Ovary (tissue), 9 donors: Measurements from ENCODE around the gene FARSA. TPM values are rescaled to one million over a fixed set of nuclear protein-coding genes. Genes with fewer than 3 reads are reported as not detected.

ENCODE experiments used
- DNase-seq, 5 donors: peaks; one replicate each; pipeline ENCODE4 v3.0.0-alpha.2; 2019 to 2020
- H3K27ac ChIP-seq, 2 donors: fragments of 200-600 bp; one replicate each; pipeline versions ENCODE4 v1.5.1 to v1.8.0; 2019 to 2022
- H3K27me3 ChIP-seq: fragments of 200-600 bp; one replicate; pipeline ENCODE4 v1.8.0; 2022
- H3K36me3 ChIP-seq: fragments of 200-600 bp; sonication (generic); one replicate; pipeline ENCODE4 v1.5.1; 2019
- H3K4me1 ChIP-seq: one replicate; pipeline ENCODE4 v1.8.1; 2013; ENCODE audit warnings: mild to moderate bottlenecking, moderate library complexity; ENCODE audit not compliant: insufficient read depth
- H3K4me3 ChIP-seq: fragments of 200-600 bp; sonication (generic); one replicate; pipeline ENCODE4 v1.5.1; 2017
- H3K9me3 ChIP-seq, 2 donors: fragments of 200-600 bp in 1 of 2; sonication (generic) in 1 of 2; one replicate each; pipeline versions ENCODE4 v1.5.1 to v1.8.1; 2013 to 2019; ENCODE audit warnings: mild to moderate bottlenecking in 1 of 2, moderate library complexity in 1 of 2
- EP300 ChIP-seq: sonication (generic); formaldehyde crosslinking; IDR thresholded peaks from one replicate; pipeline ENCODE4 v1.6.1; 2017; ENCODE audit warnings: antibody characterized with exemption
- POLR2A ChIP-seq: fragments of 450-650 bp; IDR thresholded peaks from one replicate; pipeline ENCODE4 v1.6.1; 2017; ENCODE audit warnings: antibody characterized with exemption, mild to moderate bottlenecking, moderate library complexity
- WGBS, 3 donors: extraction: QIAGEN DNeasy Blood & Tissue Kit in 1 of 3; methylation state at CpG; one replicate each; pipeline versions ENCODE4 v1.1.5 to v1.1.7; 2013 to 2017; 5-methylcytosine and 5-hydroxymethylcytosine counted together
- intact Hi-C, 4 donors: fragments of 100-400 bp; cut with DNase I; formaldehyde crosslinking; loops; one replicate each; pipeline versions ENCODE4 v1.11.0 to v1.15.1; 2022 to 2023
- polyA plus RNA-seq, 2 donors: library from polyadenylated mRNA; stranded (reverse); fragments of 200-250 nt in 1 of 2; fragments of 350-450 nt in 1 of 2; fragmentation: Illumina TruSeq in 1 of 2; extraction: RNeasy Lipid Tissue Mini Kit (QIAGEN cat#74804) in 1 of 2; gene quantifications; one replicate each; pipeline ENCODE4 v1.2.3, GENCODE V29; 2013 to 2014
- total RNA-seq, 7 donors: library from RNA; depleted of rRNA in 2 of 7; stranded (reverse); fragments of >200 nt in 2 of 7; fragmentation: NEBNext Ultra II Directional in 3 of 7; extraction: Animal tissue kit (Norgen Biotek cat#: 25700) in 3 of 7; gene quantifications; one replicate each; pipeline versions ENCODE4 v1.1.0 to v1.2.4, GENCODE V29; 2016 to 2023
- TF ChIP-seq, protein P1 (sequence below), 3 donors: fragments of 450-650 bp in 2 of 3; fragments of 200-600 bp in 1 of 3; IDR thresholded peaks; one replicate each; pipeline versions ENCODE4 v1.5.1 to v1.8.0; 2016 to 2022; ENCODE audit warnings: antibody characterized with exemption in 3 of 3, mild to moderate bottlenecking in 1 of 3
- donor health status: DM: no; HTN: no; CAD: no; lungs with moderate emphysema.
- donor health status: DM: no; HTN: no; CAD: no.
- donor health status: Bipolar disorder and iron deficiency.
- donor health status: DM: yes; HTN: yes; CAD: no.
- donor health status: DM: no; HTN: no; CAD: no.
- donor health status: DM: yes; HTN: yes; CAD: no.

FARSA gene
- total and polyA plus RNA-seq, 9 donors = 8.0 to 50.2 (median 39.7) TPM

DNA sequence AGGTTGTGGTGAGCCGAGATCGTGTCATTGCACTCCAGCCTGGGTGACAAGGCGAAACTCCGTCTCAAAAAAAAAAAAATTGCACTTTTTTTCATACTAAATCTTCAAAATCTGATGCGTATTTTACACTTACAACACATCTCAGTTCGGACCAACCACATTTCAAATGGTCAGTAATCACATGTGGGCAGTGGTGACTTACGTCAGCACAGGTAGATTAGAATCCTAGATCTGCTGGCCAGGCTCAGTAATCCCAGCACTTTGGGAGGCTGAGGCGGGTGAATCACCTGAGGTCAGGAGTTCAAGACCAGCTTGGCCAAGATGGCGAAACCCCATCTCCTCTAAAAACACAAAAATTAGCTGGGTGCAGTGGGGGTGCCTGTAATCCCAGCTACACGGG lies 1.6 kb upstream of the FARSA start:
- Histone ChIP-seq H3K4me1 (peaks cover 10% of the 10 kb centered on the region), H3K9me3 (no peaks in the 10 kb centered on the region), H3K36me3 (no peaks in the 10 kb centered on the region), H3K27ac (no peak overlapping the region), H3K4me3 (no peak overlapping the region), H3K27me3 (no peaks in the 10 kb centered on the region)
- no peak for DNase-seq
- TF ChIP-seq POLR2A (no peak), EP300 (no peak)
- TF ChIP-seq, protein P1, sequence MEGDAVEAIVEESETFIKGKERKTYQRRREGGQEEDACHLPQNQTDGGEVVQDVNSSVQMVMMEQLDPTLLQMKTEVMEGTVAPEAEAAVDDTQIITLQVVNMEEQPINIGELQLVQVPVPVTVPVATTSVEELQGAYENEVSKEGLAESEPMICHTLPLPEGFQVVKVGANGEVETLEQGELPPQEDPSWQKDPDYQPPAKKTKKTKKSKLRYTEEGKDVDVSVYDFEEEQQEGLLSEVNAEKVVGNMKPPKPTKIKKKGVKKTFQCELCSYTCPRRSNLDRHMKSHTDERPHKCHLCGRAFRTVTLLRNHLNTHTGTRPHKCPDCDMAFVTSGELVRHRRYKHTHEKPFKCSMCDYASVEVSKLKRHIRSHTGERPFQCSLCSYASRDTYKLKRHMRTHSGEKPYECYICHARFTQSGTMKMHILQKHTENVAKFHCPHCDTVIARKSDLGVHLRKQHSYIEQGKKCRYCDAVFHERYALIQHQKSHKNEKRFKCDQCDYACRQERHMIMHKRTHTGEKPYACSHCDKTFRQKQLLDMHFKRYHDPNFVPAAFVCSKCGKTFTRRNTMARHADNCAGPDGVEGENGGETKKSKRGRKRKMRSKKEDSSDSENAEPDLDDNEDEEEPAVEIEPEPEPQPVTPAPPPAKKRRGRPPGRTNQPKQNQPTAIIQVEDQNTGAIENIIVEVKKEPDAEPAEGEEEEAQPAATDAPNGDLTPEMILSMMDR (IDR thresholded peaks at IDR 0.05) = no peak
- intact Hi-C loops = no loop called here
- 82 to 89% (median 89%) methylated on average over 10 of the region's 10 CpGs for whole genome bisulfite sequencing, 3 donors

DNA sequence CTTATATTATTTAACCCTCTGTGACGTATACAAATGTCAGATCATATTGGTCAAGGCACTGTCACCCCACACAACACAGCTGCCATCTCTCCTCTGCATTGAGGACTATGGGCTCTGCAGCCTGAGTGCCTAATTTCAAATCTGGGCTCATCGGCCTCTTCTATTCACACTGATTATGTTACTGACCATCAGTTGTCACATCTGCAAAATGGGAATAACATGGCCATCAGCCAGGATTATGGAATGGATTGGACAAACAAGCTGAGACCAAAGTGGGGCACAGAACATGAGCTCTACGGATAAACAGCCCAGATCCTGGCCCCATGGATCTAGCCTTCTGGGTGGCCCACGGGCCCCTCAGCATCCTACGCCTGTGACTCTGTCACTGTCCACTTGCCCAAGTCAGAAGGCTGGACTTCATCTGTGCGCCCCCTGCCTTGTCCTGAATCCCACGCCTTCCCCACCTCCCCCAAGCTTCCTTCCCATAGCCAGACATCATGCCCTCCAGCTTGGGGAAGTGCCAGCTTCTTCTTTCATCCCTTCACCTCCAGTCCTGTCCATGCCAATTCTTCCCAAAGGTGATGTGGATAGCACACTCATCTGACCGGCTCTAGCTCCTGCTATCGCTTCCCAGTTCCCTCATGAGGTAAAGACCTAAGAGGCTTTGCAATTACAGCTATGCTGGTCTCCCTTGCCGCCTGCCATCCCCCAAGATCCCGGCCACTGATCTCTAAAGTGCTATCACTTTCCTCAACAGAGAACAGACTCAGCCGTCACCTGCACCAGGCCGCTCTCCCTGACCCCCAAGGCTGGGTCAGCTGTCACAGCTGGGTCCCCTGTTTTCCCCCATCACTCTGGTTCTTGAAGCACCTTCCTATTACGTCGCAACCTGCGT lies 872 bp downstream of the FARSA start:
- intact Hi-C loops = no loop called here
- Histone ChIP-seq H3K27ac (peak overlapping the region in 1 of 2 donors; percentile 52), H3K9me3 (no peaks in the 10 kb centered on the region), H3K4me1 (peaks cover 8% of the 10 kb centered on the region), H3K4me3 (peak overlapping the region; percentile 93), H3K36me3 (no peaks in the 10 kb centered on the region), H3K27me3 (no peaks in the 10 kb centered on the region)
- TF ChIP-seq, protein P1 (IDR thresholded peaks at IDR 0.05) = no peak
- TF ChIP-seq EP300 = no peak
- no peak for TF ChIP-seq POLR2A
- DNase-seq = peak in 1 of 5 donors; percentile 42
- WGBS, 3 donors = 23 to 27% (median 27%) methylated on average over 16 of the region's 16 CpGs

DNA sequence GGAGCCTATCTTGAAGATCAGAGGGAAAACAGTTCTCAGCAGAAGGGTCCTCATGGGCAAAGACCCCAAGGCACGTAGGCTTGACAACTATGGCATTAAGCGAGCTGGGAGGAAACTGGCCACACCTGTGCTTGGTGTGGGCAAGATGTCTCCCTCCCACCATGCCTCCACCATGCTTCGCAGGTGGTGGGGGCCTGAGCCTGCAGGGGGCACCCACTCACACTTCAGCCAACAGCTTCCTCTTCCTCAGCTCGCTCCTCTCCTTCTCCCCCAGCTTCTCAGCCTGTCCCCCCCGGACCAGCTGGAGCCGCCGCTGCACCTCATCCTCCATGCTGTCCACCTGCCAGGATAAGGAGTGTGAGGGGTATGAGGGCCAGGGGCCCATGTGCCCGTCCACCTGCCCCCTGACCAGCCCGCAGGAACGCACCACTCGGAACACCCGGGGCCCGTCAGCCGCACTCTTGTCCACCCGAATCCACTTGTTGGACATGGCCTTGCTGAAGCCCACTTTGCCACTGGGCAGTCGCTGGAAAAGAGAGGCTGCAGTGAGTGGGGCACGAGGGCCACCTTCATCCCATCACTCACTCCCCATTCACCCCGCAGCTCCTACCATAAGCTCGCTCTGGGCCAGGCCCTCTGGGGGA lies 3.4 kb downstream of the FARSA start:
- Histone ChIP-seq H3K9me3 (no peaks in the 10 kb centered on the region), H3K4me1 (peaks cover 5% of the 10 kb centered on the region), H3K36me3 (no peaks in the 10 kb centered on the region), H3K4me3 (no peak overlapping the region), H3K27me3 (no peaks in the 10 kb centered on the region), H3K27ac (no peak overlapping the region)
- intact Hi-C loops = no loop called here
- TF ChIP-seq EP300 (no peak), POLR2A (no peak)
- TF ChIP-seq, protein P1 (IDR thresholded peaks at IDR 0.05) = no peak
- DNase-seq = no peak
- 85 to 91% (median 90%) methylated on average over 19 of the region's 19 CpGs for WGBS, 3 donors

DNA sequence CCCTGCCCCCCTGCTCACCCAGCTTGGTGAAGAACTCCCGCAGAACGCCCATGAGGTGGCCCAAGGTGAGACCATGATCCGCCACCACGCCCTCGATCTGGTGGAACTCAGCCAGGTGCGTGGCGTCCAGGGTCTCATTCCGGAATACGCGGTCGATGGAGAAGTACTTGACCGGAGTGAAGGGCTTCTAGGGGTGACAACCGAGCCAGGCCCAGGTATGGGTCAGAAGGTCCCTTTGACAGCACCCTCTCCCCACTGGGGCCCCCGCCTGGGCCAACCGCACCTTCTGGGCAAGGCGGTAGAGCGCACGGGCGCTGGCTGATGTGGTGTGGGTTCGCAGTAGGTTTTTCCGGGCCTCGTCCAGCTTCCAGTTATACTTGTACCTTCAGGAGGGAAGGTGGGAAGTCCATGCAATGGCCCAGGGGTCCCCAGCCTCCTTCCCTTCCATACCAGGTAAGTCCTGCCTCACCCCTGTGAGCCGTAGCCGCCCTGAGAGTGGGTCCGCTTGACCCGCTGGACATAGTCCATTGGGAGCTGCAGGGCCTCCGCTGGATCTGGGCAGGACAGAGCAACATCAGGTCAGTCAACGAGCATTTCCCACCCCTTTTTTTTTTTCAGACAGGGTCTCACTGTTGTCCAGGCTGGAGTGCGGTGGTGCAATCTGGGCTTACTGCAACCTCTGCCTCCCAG lies 8.7 kb downstream of the FARSA start:
- TF ChIP-seq EP300 (no peak), POLR2A (no peak)
- TF ChIP-seq, protein P1 (IDR thresholded peaks at IDR 0.05) = no peak
- H3K36me3 ChIP-seq = no peaks in the 10 kb centered on the region
- DNase-seq = no peak
- no peaks in the 10 kb centered on the region for H3K27me3 ChIP-seq
- 94 to 95% (median 94%) methylated on average over 29 of the region's 29 CpGs for WGBS, 3 donors
- H3K4me3 ChIP-seq = no peak overlapping the region
- H3K4me1 ChIP-seq = no peaks in the 10 kb centered on the region
- H3K27ac ChIP-seq = no peak overlapping the region
- intact Hi-C loops = no loop called here
- H3K9me3 ChIP-seq = no peaks in the 10 kb centered on the region
